Large intestine (tissue), 3 donors: ENCODE results near the gene AFF3. TPM values are rescaled to one million over a fixed set of nuclear protein-coding genes. Genes with fewer than 3 reads are reported as not detected.

Experiments
- DNase-seq, 2 donors: peaks; one replicate each; pipeline versions ENCODE4 v3.0.0 to v3.0.0-alpha.2; 2013
- H3K27ac ChIP-seq: one replicate; pipeline ENCODE4 v1.5.1; 2013; ENCODE audit warnings: low read length
- H3K27me3 ChIP-seq: 2 replicates; pipeline ENCODE4 v1.6.1; 2013; ENCODE audit warnings: low read length; ENCODE audit not compliant: control insufficient read depth, insufficient read depth
- H3K36me3 ChIP-seq: 2 replicates; pipeline ENCODE4 v1.6.1; 2013; ENCODE audit warnings: low read length; ENCODE audit not compliant: control insufficient read depth, insufficient read depth
- H3K4me1 ChIP-seq: one replicate; pipeline ENCODE4 v1.6.1; 2013; ENCODE audit warnings: low read length; ENCODE audit not compliant: control insufficient read depth, insufficient read depth
- H3K4me3 ChIP-seq: one replicate; pipeline ENCODE4 v1.5.1; 2013; ENCODE audit warnings: low read length
- H3K9me3 ChIP-seq: one replicate; pipeline ENCODE4 v1.6.1; 2013; ENCODE audit warnings: mild to moderate bottlenecking, low read depth, low read length, moderate library complexity; ENCODE audit not compliant: control insufficient read depth
- WGBS: methylation state at CpG from one replicate; pipeline ENCODE4 v1.1.5; 2013; ENCODE audit warnings: low lambda C conversion rate; ENCODE audit not compliant: insufficient coverage; 5-methylcytosine and 5-hydroxymethylcytosine counted together
- polyA plus RNA-seq: library from polyadenylated mRNA; unstranded; fragments of 120-200 nt; gene quantifications from one replicate; pipeline ENCODE4 v1.2.1, GENCODE V29; 2013

Gene AFF3
- polyA plus RNA-seq, 1 donor = 4.8 TPM

- H3K4me1 ChIP-seq = no peaks in the 10 kb centered on the region
- H3K9me3 ChIP-seq = no peaks in the 10 kb centered on the region
- WGBS = no CpG with 5 or more reads among the region's 4 CpGs
- H3K27me3 ChIP-seq = peaks cover 7% of the 10 kb centered on the region
- no peak overlapping the region for H3K4me3 ChIP-seq
- H3K27ac ChIP-seq = no peak overlapping the region
- no peak for DNase-seq
- no peaks in the 10 kb centered on the region for H3K36me3 ChIP-seq
These were observed 534.9 kb downstream of the AFF3 start for GRCh38 chr2:99607454-99607853.

GRCh38 chr2:99605036-99605435 lies 537.4 kb downstream of the AFF3 start:
- Histone ChIP-seq H3K4me1 (no peaks in the 10 kb centered on the region), H3K27me3 (peaks cover 20% of the 10 kb centered on the region), H3K9me3 (no peaks in the 10 kb centered on the region), H3K4me3 (no peak overlapping the region), H3K36me3 (no peaks in the 10 kb centered on the region), H3K27ac (no peak overlapping the region)
- WGBS = 81% methylated on average over 2 of the region's 7 CpGs
- no peak for DNase-seq

- Histone ChIP-seq H3K27ac (no peak overlapping the region), H3K36me3 (no peaks in the 10 kb centered on the region), H3K4me3 (no peak overlapping the region), H3K9me3 (no peaks in the 10 kb centered on the region), H3K4me1 (no peaks in the 10 kb centered on the region), H3K27me3 (peaks cover 20% of the 10 kb centered on the region)
- DNase-seq = no peak
- no CpG with 5 or more reads among the region's 4 CpGs for WGBS
These were observed 539.9 kb downstream of the AFF3 start for GRCh38 chr2:99602476-99602875.

GRCh38 chr2:99600981-99601651 lies 541.3 kb downstream of the AFF3 start:
- DNase-seq = no peak
- Histone ChIP-seq H3K9me3 (no peaks in the 10 kb centered on the region), H3K36me3 (no peaks in the 10 kb centered on the region), H3K4me3 (no peak overlapping the region), H3K27ac (no peak overlapping the region), H3K27me3 (peaks cover 24% of the 10 kb centered on the region), H3K4me1 (no peaks in the 10 kb centered on the region)
- WGBS = 72% methylated on average over 2 of the region's 20 CpGs

GRCh38 chr2:99598441-99598840 lies 543.9 kb downstream of the AFF3 start:
- no CpG with 5 or more reads among the region's 9 CpGs for WGBS
- Histone ChIP-seq H3K4me1 (no peaks in the 10 kb centered on the region), H3K27me3 (peaks cover 23% of the 10 kb centered on the region), H3K36me3 (no peaks in the 10 kb centered on the region), H3K9me3 (no peaks in the 10 kb centered on the region), H3K4me3 (no peak overlapping the region), H3K27ac (no peak overlapping the region)
- no peak for DNase-seq

- H3K4me3 ChIP-seq = no peak overlapping the region
- no peak for DNase-seq
- no peaks in the 10 kb centered on the region for H3K4me1 ChIP-seq
- WGBS = 92% methylated on average over 2 of the region's 9 CpGs
- no peak overlapping the region for H3K27ac ChIP-seq
- H3K27me3 ChIP-seq = peaks cover 24% of the 10 kb centered on the region
- H3K9me3 ChIP-seq = no peaks in the 10 kb centered on the region
- H3K36me3 ChIP-seq = no peaks in the 10 kb centered on the region
These were observed 544.8 kb downstream of the AFF3 start for GRCh38 chr2:99597616-99598015.

GRCh38 chr2:99595373-99595772 lies 547.0 kb downstream of the AFF3 start:
- no peaks in the 10 kb centered on the region for H3K36me3 ChIP-seq
- DNase-seq = no peak
- H3K9me3 ChIP-seq = no peaks in the 10 kb centered on the region
- peaks cover 11% of the 10 kb centered on the region for H3K27me3 ChIP-seq
- WGBS = no CpG with 5 or more reads among the region's 3 CpGs
- no peak overlapping the region for H3K4me3 ChIP-seq
- H3K4me1 ChIP-seq = no peaks in the 10 kb centered on the region
- H3K27ac ChIP-seq = no peak overlapping the region

- peaks cover 11% of the 10 kb centered on the region for H3K27me3 ChIP-seq
- no CpG with 5 or more reads among the region's 54 CpGs for WGBS
- H3K9me3 ChIP-seq = no peaks in the 10 kb centered on the region
- H3K4me3 ChIP-seq = no peak overlapping the region
- no peak for DNase-seq
- no peaks in the 10 kb centered on the region for H3K4me1 ChIP-seq
- no peak overlapping the region for H3K27ac ChIP-seq
- H3K36me3 ChIP-seq = no peaks in the 10 kb centered on the region
These were observed 548.5 kb downstream of the AFF3 start for GRCh38 chr2:99593692-99594427.

GRCh38 chr2:99576775-99577174 lies 565.6 kb downstream of the AFF3 start:
- Histone ChIP-seq H3K4me3 (no peak overlapping the region), H3K4me1 (peaks cover 6% of the 10 kb centered on the region), H3K36me3 (no peaks in the 10 kb centered on the region), H3K27me3 (no peaks in the 10 kb centered on the region), H3K27ac (no peak overlapping the region), H3K9me3 (no peaks in the 10 kb centered on the region)
- DNase-seq = no peak
- WGBS = 83% methylated on average over 1 of the region's 3 CpGs

- WGBS = no CpG with 5 or more reads among the region's 11 CpGs
- Histone ChIP-seq H3K4me1 (peaks cover 9% of the 10 kb centered on the region), H3K27me3 (no peaks in the 10 kb centered on the region), H3K9me3 (no peaks in the 10 kb centered on the region), H3K4me3 (no peak overlapping the region), H3K27ac (no peak overlapping the region), H3K36me3 (no peaks in the 10 kb centered on the region)
- DNase-seq = no peak
These were observed 568.6 kb downstream of the AFF3 start for GRCh38 chr2:99573634-99574251.
